ENCODE measurements around the gene ITPR2.
"Not testable (repeated sequence)": the region's sequence is repeated elsewhere in the genome, so short reads cannot be mapped to it uniquely, and the experiment has no call there.

Gene ITPR2

GRCh38 chr12:26327975-26328644 lies 504.9 kb downstream of the ITPR2 start:
- FAIRE-seq, result no peak

GRCh38 chr12:26323673-26324072 lies 509.3 kb downstream of the ITPR2 start:
- FAIRE-seq, result no peak

GRCh38 chr12:26319511-26319910 lies 513.5 kb downstream of the ITPR2 start:
- no peak for FAIRE-seq

- no peak for FAIRE-seq
These were observed 514.3 kb downstream of the ITPR2 start for GRCh38 chr12:26318661-26319068.

- no peak for FAIRE-seq
These were observed 514.9 kb downstream of the ITPR2 start for GRCh38 chr12:26317942-26318575.

GRCh38 chr12:26314103-26314502 lies 518.9 kb downstream of the ITPR2 start:
- not testable (repeated sequence) for FAIRE-seq

- FAIRE-seq, result not testable (repeated sequence)
These were observed 522.5 kb downstream of the ITPR2 start for GRCh38 chr12:26310489-26310888.

- FAIRE-seq, result no peak
These were observed 523.4 kb downstream of the ITPR2 start for GRCh38 chr12:26309634-26310033.

- no peak for FAIRE-seq
These were observed 528.7 kb downstream of the ITPR2 start for GRCh38 chr12:26304273-26304672.

GRCh38 chr12:26303418-26303817 lies 529.6 kb downstream of the ITPR2 start:
- no peak for FAIRE-seq

GRCh38 chr12:26302776-26303175 lies 530.2 kb downstream of the ITPR2 start:
- no peak for FAIRE-seq

GRCh38 chr12:26299751-26300150 lies 533.2 kb downstream of the ITPR2 start:
- FAIRE-seq, result no peak

GRCh38 chr12:26298785-26299621 lies 534.0 kb downstream of the ITPR2 start:
- FAIRE-seq, result no peak

- FAIRE-seq, result no peak
These were observed 535.5 kb downstream of the ITPR2 start for GRCh38 chr12:26297396-26298070.

- FAIRE-seq, result no peak
These were observed 538.0 kb downstream of the ITPR2 start for GRCh38 chr12:26295001-26295400.

GRCh38 chr12:26293612-26294011 lies 539.4 kb downstream of the ITPR2 start:
- FAIRE-seq, result no peak

- no peak for FAIRE-seq
These were observed 540.4 kb downstream of the ITPR2 start for GRCh38 chr12:26292596-26292995.

GRCh38 chr12:26290565-26290964 lies 542.4 kb downstream of the ITPR2 start:
- no peak for FAIRE-seq

- FAIRE-seq, result no peak
These were observed 545.2 kb downstream of the ITPR2 start for GRCh38 chr12:26287671-26288381.

Data from A204.1 (cell line).